ENCODE results near the gene TP53RK. TPM values are rescaled to one million over a fixed set of nuclear protein-coding genes. Genes with fewer than 3 reads are reported as not detected.

Gene TP53RK
- total RNA-seq, 1 donor from 2014 or later: 13.6 TPM

DNA sequence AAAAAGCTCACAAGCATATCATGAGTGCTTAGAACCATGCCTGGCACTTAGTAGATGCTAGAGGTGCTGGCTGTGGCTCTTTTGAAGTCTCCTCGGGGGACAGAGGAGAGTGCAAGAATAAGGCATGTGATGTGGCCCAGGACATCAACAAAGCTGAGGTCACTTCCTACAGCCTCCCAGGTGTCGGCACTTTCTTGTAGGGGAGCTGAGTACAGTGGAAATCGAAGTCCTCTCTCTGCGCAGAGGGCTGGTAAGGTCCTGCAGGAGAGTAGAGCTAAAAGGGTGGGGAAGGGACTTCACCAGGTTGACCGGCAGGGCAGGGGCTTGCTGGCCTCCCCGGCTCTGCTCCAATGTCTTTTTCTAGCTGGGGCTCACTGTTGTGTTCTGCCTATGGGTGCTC is 49.2 kb downstream of the TP53RK start:
- H3K4me1 Mint-ChIP-seq (ENCODE audit: unreplicated experiment): peaks cover 3% of the 10 kb centered on the region
- peaks cover 8% of the 10 kb centered on the region for H3K27me3 Mint-ChIP-seq (ENCODE audit: unreplicated experiment)
- H3K4me3 Mint-ChIP-seq (ENCODE audit: unreplicated experiment): no peak overlapping the region
- no peak overlapping the region for H3K27ac Mint-ChIP-seq (ENCODE audit: unreplicated experiment)
- H3K9me3 Mint-ChIP-seq (ENCODE audit: unreplicated experiment): no peaks in the 10 kb centered on the region
- DNase-seq (ENCODE audit: extremely low spot score, unreplicated experiment): peak; percentile 62
- H3K36me3 Mint-ChIP-seq (ENCODE audit: unreplicated experiment): no peaks in the 10 kb centered on the region
- TF ChIP-seq, protein P1, sequence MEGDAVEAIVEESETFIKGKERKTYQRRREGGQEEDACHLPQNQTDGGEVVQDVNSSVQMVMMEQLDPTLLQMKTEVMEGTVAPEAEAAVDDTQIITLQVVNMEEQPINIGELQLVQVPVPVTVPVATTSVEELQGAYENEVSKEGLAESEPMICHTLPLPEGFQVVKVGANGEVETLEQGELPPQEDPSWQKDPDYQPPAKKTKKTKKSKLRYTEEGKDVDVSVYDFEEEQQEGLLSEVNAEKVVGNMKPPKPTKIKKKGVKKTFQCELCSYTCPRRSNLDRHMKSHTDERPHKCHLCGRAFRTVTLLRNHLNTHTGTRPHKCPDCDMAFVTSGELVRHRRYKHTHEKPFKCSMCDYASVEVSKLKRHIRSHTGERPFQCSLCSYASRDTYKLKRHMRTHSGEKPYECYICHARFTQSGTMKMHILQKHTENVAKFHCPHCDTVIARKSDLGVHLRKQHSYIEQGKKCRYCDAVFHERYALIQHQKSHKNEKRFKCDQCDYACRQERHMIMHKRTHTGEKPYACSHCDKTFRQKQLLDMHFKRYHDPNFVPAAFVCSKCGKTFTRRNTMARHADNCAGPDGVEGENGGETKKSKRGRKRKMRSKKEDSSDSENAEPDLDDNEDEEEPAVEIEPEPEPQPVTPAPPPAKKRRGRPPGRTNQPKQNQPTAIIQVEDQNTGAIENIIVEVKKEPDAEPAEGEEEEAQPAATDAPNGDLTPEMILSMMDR (IDR thresholded peaks at IDR 0.05): no peak

DNA sequence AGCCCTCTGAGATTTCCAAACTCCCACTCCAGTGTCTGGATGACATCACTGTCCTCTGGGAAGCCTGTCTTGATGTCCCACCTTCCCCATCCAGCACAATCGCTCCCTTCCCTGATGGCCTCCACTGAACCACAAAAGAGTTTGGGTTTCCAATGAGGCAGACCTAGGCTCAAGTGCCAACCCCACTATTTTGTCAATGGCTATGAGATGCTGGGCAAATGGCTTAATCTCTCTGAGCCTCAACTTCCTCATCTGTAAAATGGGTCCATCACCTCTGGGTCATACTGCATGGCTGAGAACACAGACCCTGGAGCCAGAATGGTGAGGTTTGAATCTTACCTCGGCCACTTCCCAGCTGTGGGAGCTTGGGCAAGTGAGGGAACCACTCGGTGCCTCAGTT is 49.7 kb downstream of the TP53RK start:
- Mint-ChIP-seq H3K36me3 (ENCODE audit: unreplicated experiment) (no peaks in the 10 kb centered on the region), H3K27ac (ENCODE audit: unreplicated experiment) (no peak overlapping the region), H3K27me3 (ENCODE audit: unreplicated experiment) (peaks cover 8% of the 10 kb centered on the region), H3K4me3 (ENCODE audit: unreplicated experiment) (no peak overlapping the region), H3K9me3 (ENCODE audit: unreplicated experiment) (no peaks in the 10 kb centered on the region), H3K4me1 (ENCODE audit: unreplicated experiment) (peaks cover 3% of the 10 kb centered on the region)
- TF ChIP-seq, protein P1 (IDR thresholded peaks at IDR 0.05): no peak
- no peak for DNase-seq (ENCODE audit: extremely low spot score, unreplicated experiment)

DNA sequence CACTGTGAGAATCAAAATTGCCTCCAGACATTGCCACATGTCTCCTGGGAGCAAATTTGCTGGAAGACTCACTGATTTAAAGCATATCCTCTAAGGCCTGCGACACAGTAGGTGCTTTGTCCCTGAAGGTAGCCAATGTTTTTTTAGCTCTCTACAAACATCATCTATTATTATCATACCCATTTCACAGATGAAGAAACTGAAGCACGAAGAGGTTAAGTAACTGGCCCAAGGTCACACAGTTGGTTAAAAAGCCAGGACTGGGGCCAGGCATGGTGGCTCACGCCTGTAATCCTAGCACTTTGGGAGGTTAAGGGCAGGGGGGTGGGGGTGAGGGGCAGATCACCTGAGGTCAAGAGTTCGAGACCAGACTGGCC is 50.4 kb downstream of the TP53RK start:
- TF ChIP-seq, protein P1 (IDR thresholded peaks at IDR 0.05): no peak
- Mint-ChIP-seq H3K9me3 (ENCODE audit: unreplicated experiment) (no peaks in the 10 kb centered on the region), H3K27ac (ENCODE audit: unreplicated experiment) (no peak overlapping the region), H3K36me3 (ENCODE audit: unreplicated experiment) (no peaks in the 10 kb centered on the region), H3K4me1 (ENCODE audit: unreplicated experiment) (peaks cover 3% of the 10 kb centered on the region), H3K4me3 (ENCODE audit: unreplicated experiment) (no peak overlapping the region), H3K27me3 (ENCODE audit: unreplicated experiment) (peaks cover 8% of the 10 kb centered on the region)
- no peak for DNase-seq (ENCODE audit: extremely low spot score, unreplicated experiment)

DNA sequence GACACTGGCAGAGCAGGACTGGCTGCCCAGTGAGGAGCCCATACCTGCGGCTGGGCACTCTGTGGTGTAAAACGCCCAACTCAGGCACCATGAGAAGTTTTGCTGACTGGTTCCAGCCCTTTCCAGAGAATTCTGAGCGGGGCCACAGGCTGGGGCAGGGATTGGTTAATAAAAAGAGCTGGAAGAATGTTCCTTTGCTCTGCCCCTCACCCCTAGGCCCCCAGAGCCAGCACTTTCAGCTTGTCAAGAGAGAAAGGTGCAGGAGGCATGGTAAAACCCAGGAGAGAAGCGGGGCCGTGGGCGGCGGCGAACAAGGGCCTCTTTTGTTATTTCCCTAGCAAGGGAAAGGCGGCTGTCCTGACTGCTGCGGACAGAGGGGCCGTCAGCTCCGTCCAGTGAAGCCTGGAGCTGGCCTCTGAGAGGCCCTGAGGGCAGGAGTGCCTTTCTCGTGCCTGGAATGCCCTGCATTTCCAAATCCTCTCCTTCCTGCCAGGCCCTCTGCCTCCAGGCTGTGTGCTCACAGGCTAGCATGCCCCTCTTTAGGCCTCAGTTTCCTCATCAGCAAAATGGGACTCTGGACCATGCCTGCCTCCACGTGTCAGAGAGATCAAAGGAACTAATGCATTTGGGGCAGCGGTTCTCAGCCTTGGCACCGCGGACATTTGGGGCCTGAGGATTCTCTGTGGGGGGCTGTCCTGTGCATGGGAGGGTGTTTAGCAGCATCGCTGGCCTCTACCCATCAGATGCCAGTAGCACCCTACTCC is 50.9 kb downstream of the TP53RK start:
- Mint-ChIP-seq H3K36me3 (ENCODE audit: unreplicated experiment) (no peaks in the 10 kb centered on the region), H3K9me3 (ENCODE audit: unreplicated experiment) (no peaks in the 10 kb centered on the region), H3K27me3 (ENCODE audit: unreplicated experiment) (peaks cover 6% of the 10 kb centered on the region), H3K4me1 (ENCODE audit: unreplicated experiment) (peaks cover 3% of the 10 kb centered on the region), H3K27ac (ENCODE audit: unreplicated experiment) (no peak overlapping the region), H3K4me3 (ENCODE audit: unreplicated experiment) (no peak overlapping the region)
- peak; percentile 67 for DNase-seq (ENCODE audit: extremely low spot score, unreplicated experiment)
- TF ChIP-seq, protein P1 (IDR thresholded peaks at IDR 0.05): no peak

DNA sequence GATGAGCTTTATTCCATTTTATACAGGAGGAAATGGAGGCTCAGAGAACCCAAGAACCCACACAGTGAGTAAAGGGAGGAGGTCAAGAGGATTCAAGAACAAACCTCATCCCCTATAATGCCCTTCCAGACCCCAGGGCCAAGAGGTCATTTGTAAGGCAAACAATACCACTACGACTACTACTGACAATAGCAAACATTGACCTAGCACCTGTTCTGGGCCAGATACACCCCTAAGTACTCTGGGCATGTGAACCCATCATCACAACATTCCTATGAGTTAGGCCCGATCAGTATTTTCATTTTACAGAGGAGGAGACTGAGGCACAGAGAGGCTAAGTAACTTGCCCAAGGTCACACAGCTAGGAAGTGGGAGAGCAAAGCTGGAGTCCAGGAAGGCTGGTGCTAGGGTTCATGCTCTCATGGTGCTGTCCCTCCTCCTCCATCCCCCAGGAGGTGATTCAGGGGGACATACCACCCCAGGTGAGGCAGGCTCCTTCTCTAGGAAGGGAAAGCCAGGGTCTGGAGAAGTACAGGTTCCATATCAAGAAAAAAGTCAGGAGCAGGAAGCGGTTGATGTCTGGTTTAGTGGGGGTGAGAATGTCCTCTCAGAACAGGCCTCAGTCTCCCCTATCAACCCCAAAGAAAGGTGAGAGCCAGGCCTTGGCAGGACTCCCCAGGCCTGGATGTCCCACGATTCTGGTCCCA is 51.7 kb downstream of the TP53RK start:
- Mint-ChIP-seq H3K9me3 (ENCODE audit: unreplicated experiment) (no peaks in the 10 kb centered on the region), H3K27me3 (ENCODE audit: unreplicated experiment) (peaks cover 4% of the 10 kb centered on the region), H3K36me3 (ENCODE audit: unreplicated experiment) (no peaks in the 10 kb centered on the region), H3K27ac (ENCODE audit: unreplicated experiment) (no peak overlapping the region), H3K4me3 (ENCODE audit: unreplicated experiment) (no peak overlapping the region), H3K4me1 (ENCODE audit: unreplicated experiment) (peaks cover 3% of the 10 kb centered on the region)
- TF ChIP-seq, protein P1 (IDR thresholded peaks at IDR 0.05): no peak
- DNase-seq (ENCODE audit: extremely low spot score, unreplicated experiment): peak; percentile 48

Data from osteocyte (in vitro differentiated cells).